ENCODE results near the gene TLE5. TPM values are rescaled to one million over a fixed set of nuclear protein-coding genes. Genes with fewer than 3 reads are reported as not detected.

The TLE5 gene
- total and polyA plus RNA-seq, 2 of the 4 experiments (the other 2 are of a cell fraction), result 119 to 407 TPM

DNA sequence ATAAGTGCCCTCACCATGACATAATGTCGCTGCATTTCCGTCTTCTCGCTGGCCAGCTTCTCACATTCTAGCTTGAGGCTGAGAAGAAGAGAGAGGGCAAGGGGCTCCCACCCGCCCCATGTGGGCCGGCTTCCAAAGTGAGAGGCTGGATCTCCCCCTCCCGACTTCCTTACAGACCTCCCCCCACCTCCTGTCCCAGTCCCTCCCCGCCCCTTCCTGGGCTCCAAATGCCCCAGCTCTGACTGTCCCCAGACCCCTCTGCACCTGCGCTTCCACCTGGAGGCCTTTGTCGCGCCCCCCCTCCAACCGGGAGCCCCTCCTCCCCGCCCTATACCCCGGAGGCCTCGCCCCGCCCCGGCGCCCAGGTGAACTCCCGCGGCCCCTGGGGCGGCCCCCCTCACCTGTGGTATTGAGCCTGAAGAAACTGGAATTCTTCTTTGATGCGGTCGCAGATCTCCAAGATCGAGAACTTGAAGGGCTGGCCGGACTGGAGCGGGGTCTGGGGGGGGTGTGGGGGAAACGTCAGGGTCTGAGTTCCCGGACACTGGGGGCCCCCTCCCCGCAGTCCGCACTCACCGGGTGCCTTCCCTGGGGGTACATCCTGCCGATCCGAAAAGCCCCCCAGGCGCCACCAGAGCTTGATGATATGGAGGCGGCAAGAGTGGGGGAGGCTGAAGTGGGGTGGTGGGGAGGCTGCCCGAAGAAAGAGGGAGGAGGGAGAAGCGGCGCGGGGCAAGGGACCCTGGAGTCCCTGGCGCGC lies 33.8 kb downstream of the TLE5 start:
- no peak for DNase-seq
- H2BK5ac ChIP-seq (ENCODE audit: low read depth, low read length, poor library complexity, severe bottlenecking), result no peak overlapping the region

More for the DNA sequence above, 33.8 kb downstream of the TLE5 start:
- no peaks in the 10 kb centered on the region for H3K36me3 ChIP-seq (ENCODE audit: control insufficient read depth, insufficient read depth, low read length)
- H2AFZ ChIP-seq (replicated peaks; ENCODE audit: low read length, poor library complexity), result no peak overlapping the region
- peaks cover 59% of the 10 kb centered on the region for H3K27me3 ChIP-seq (ENCODE audit: control insufficient read depth, insufficient read depth, low read length)
- H3K14ac ChIP-seq (replicated peaks; ENCODE audit: low read depth, low read length), result no peak overlapping the region
- no peak overlapping the region for H3K27ac ChIP-seq (ENCODE audit: insufficient read depth, low read length)
- H4K20me1 ChIP-seq (ENCODE audit: insufficient read depth, low read length), result no peaks in the 10 kb centered on the region
- in situ Hi-C loops (cut with MboI; ENCODE audit: low sequenced_read_pairs), result no loop called here
- H2AK9ac ChIP-seq (replicated peaks; ENCODE audit: low read depth, low read length, poor library complexity), result no peak overlapping the region
- CTCF ChIA-PET, result no interaction called here
- no peak overlapping the region for H4K8ac ChIP-seq (ENCODE audit: low read depth in 2 of 2, low read length in 2 of 2)
- H3K4me2 ChIP-seq (ENCODE audit: low read depth, low read length), result peak overlapping the region; percentile 50
- peak; percentile 35 for ATAC-seq (ENCODE audit: low read depth)
- H2BK15ac ChIP-seq (ENCODE audit: low read depth, low read length), result no peak overlapping the region
- H2AK5ac ChIP-seq (ENCODE audit: low read depth, low read length), result no peak overlapping the region
- H3K4me3 ChIP-seq (ENCODE audit: insufficient read depth, low read depth, low read length), result peak overlapping the region; percentile 39
- H3K4ac ChIP-seq (ENCODE audit: low read depth, low read length), result no peak overlapping the region
- no peak overlapping the region for H3K9ac ChIP-seq (ENCODE audit: low read depth, low read length)
- no peaks in the 10 kb centered on the region for H3K4me1 ChIP-seq (ENCODE audit: control insufficient read depth, insufficient read depth, low read length)
- H3K23ac ChIP-seq (ENCODE audit: low read depth, low read length), result no peak overlapping the region
- no peaks in the 10 kb centered on the region for H3K9me1 ChIP-seq (ENCODE audit: insufficient read depth, low read length)
- no peak for TF ChIP-seq MXI1 (IDR thresholded peaks at IDR 0.05; ENCODE audit: borderline replicate concordance, low read depth, low read length)
- TF ChIP-seq, protein P1, sequence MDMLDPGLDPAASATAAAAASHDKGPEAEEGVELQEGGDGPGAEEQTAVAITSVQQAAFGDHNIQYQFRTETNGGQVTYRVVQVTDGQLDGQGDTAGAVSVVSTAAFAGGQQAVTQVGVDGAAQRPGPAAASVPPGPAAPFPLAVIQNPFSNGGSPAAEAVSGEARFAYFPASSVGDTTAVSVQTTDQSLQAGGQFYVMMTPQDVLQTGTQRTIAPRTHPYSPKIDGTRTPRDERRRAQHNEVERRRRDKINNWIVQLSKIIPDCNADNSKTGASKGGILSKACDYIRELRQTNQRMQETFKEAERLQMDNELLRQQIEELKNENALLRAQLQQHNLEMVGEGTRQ (IDR thresholded peaks at IDR 0.05; ENCODE audit: low read depth, low read length), result no peak
- TF ChIP-seq BHLHE40 (IDR thresholded peaks at IDR 0.05; ENCODE audit: low read depth, low read length), result no peak
- no peak for TF ChIP-seq SMC3 (IDR thresholded peaks at IDR 0.05; ENCODE audit: low read depth, low read length)
- TF ChIP-seq, protein P2, sequence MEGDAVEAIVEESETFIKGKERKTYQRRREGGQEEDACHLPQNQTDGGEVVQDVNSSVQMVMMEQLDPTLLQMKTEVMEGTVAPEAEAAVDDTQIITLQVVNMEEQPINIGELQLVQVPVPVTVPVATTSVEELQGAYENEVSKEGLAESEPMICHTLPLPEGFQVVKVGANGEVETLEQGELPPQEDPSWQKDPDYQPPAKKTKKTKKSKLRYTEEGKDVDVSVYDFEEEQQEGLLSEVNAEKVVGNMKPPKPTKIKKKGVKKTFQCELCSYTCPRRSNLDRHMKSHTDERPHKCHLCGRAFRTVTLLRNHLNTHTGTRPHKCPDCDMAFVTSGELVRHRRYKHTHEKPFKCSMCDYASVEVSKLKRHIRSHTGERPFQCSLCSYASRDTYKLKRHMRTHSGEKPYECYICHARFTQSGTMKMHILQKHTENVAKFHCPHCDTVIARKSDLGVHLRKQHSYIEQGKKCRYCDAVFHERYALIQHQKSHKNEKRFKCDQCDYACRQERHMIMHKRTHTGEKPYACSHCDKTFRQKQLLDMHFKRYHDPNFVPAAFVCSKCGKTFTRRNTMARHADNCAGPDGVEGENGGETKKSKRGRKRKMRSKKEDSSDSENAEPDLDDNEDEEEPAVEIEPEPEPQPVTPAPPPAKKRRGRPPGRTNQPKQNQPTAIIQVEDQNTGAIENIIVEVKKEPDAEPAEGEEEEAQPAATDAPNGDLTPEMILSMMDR (conservative IDR thresholded peaks at IDR 0.05; ENCODE audit: low read depth, low read length), result no peak
- no peak for TF ChIP-seq MAFK (IDR thresholded peaks at IDR 0.05; ENCODE audit: low read depth, low read length)
- TF ChIP-seq NFE2L2 (IDR thresholded peaks at IDR 0.05; ENCODE audit: low read depth, low read length), result no peak
- no peak overlapping the region for H2BK20ac ChIP-seq (ENCODE audit: low read depth, low read length)
- no peak overlapping the region for H4K91ac ChIP-seq (ENCODE audit: insufficient read depth, low read depth, low read length)
- no CpG with 5 or more reads among the region's 40 CpGs for WGBS, 2 experiments (ENCODE audit: extremely low coverage in 2 of 2, insufficient read length in 1 of 2)
- no peak overlapping the region for H3K56ac ChIP-seq (ENCODE audit: extremely low read depth, insufficient read depth, low read length)
- no peak overlapping the region for H3K18ac ChIP-seq (ENCODE audit: low read depth, low read length)
- H3K79me1 ChIP-seq (ENCODE audit: low read depth in 1 of 2, low read length in 2 of 2), result no peaks in the 10 kb centered on the region
- no peak overlapping the region for H2BK120ac ChIP-seq (ENCODE audit: low read depth, low read length)
- H3K9me3 ChIP-seq (ENCODE audit: control insufficient read depth, insufficient read depth, low read length), result no peaks in the 10 kb centered on the region
- H4K5ac ChIP-seq (ENCODE audit: low read depth, low read length), result no peak overlapping the region
- POLR2A ChIA-PET (ENCODE audit: unreplicated experiment), result interaction anchor here (0.6 kb wide), 1 partner anchor 9 kb away, joined by 3 read pairs; no protein-coding TSS in a partner anchor
- BruUV-seq (replicated peaks), result no TSS peak
- intact Hi-C loops (cut with micrococcal nuclease), result no loop called here
- dilution Hi-C loops (cut with HindIII; ENCODE audit: low sequenced_read_pairs, unreplicated experiment), result no loop called here

Data from IMR-90 (cell line).